Natural killer cell (primary cell): ENCODE measurements around the gene OTOA. TPM values are rescaled to one million over a fixed set of nuclear protein-coding genes. Genes with fewer than 3 reads are reported as not detected.

Source experiments
- ATAC-seq, 3 donors: fragments of 150-1000 bp in 2 of 3; fragments of 200-7000 bp in 1 of 3; cut with Tn5 transposase; 1 replicate in 1 of 3; 2 replicates in 2 of 3; pipeline ENCODE4 v1.10.0; 2021; ENCODE audit warnings: mild to moderate bottlenecking in 2 of 3, moderate library complexity in 2 of 3
- DNase-seq, 2 donors: peaks; one replicate each; pipeline versions ENCODE4 v3.0.0 to v3.0.0-alpha.2; 2013 to 2021; ENCODE audit warnings: mixed read lengths in 1 of 2
- H3K27ac ChIP-seq: one replicate; pipeline ENCODE4 v1.5.1; 2013; ENCODE audit warnings: mild to moderate bottlenecking, low read length
- H3K27me3 ChIP-seq: one replicate; pipeline ENCODE4 v1.6.1; 2013; ENCODE audit warnings: low read length; ENCODE audit not compliant: control insufficient read depth, insufficient read depth
- H3K36me3 ChIP-seq: one replicate; pipeline ENCODE4 v1.6.1; 2013; ENCODE audit warnings: low read length; ENCODE audit not compliant: control insufficient read depth, insufficient read depth
- H3K4me1 ChIP-seq: one replicate; pipeline ENCODE4 v1.6.1; 2013; ENCODE audit warnings: low read length; ENCODE audit not compliant: control insufficient read depth, insufficient read depth
- H3K4me3 ChIP-seq: one replicate; pipeline ENCODE4 v1.5.1; 2013; ENCODE audit warnings: low read length
- H3K9me3 ChIP-seq: one replicate; pipeline ENCODE4 v1.6.1; 2013; ENCODE audit warnings: low read length; ENCODE audit not compliant: control insufficient read depth, insufficient read depth
- H3K27ac Mint-ChIP-seq, 2 donors: one replicate each; pipeline ENCODE4 v1.8.0; 2022; ENCODE audit warnings: mild to moderate bottlenecking in 2 of 2, mixed read lengths in 2 of 2, moderate library complexity in 1 of 2
- H3K27me3 Mint-ChIP-seq, 2 donors: one replicate each; pipeline ENCODE4 v1.8.0; 2022; ENCODE audit warnings: low read depth in 2 of 2, mixed read lengths in 2 of 2
- H3K36me3 Mint-ChIP-seq: one replicate; pipeline ENCODE4 v1.8.0; 2022; ENCODE audit warnings: mixed read lengths
- H3K4me1 Mint-ChIP-seq, 2 donors: one replicate each; pipeline ENCODE4 v1.8.0; 2022; ENCODE audit warnings: mixed read lengths in 2 of 2
- H3K4me3 Mint-ChIP-seq: one replicate; pipeline ENCODE4 v1.8.0; 2022; ENCODE audit warnings: mild to moderate bottlenecking, moderate library complexity, mixed read lengths
- H3K9me3 Mint-ChIP-seq, 2 donors: one replicate each; pipeline ENCODE4 v1.8.0; 2022; ENCODE audit warnings: mixed read lengths in 2 of 2
- CTCF ChIP-seq: fragments of 200-600 bp; IDR thresholded peaks from one replicate; pipeline ENCODE4 v1.8.0; 2022; ENCODE audit warnings: antibody characterized with exemption
- WGBS: methylation state at CpG from one replicate; pipeline ENCODE4 v1.1.7; 2013; ENCODE audit warnings: missing lambda C conversion rate; ENCODE audit not compliant: insufficient coverage; 5-methylcytosine and 5-hydroxymethylcytosine counted together
- intact Hi-C: fragments of 100-400 bp; cut with micrococcal nuclease; formaldehyde crosslinking; loops from one replicate; pipeline ENCODE4 v1.14.2; 2022
- total RNA-seq, 4 donors: library from RNA; stranded (reverse); fragments of 120-200 nt in 1 of 4; gene quantifications; one replicate each; pipeline versions ENCODE4 v1.2.3 to v1.2.4, GENCODE V29; 2013 to 2022

Gene OTOA
- total RNA-seq, 3 donors from 2014 or later (not counting 1 experiment from before 2014, with no cell fraction given) = 0.14 TPM; not detected in 2

GRCh38 chr16:21618281-21618680 is 45.5 kb upstream of the OTOA start:
- WGBS = 90% methylated on average over 4 of the region's 5 CpGs
- Mint-ChIP-seq H3K27ac (no peak overlapping the region), H3K4me3 (no peak overlapping the region), H3K27me3 (no peaks in the 10 kb centered on the region), H3K9me3 (no peaks in the 10 kb centered on the region), H3K36me3 (no peaks in the 10 kb centered on the region), H3K4me1 (peaks cover 30 to 36% of the 10 kb centered on the region in 2 donors)
- no peaks in the 10 kb centered on the region for H3K9me3 ChIP-seq
- intact Hi-C loops = no loop called here
- no peak for DNase-seq
- H3K36me3 ChIP-seq = no peaks in the 10 kb centered on the region
- H3K27me3 ChIP-seq = no peaks in the 10 kb centered on the region
- H3K4me3 ChIP-seq = no peak overlapping the region
- H3K27ac ChIP-seq = no peak overlapping the region
- H3K4me1 ChIP-seq = peaks cover 10% of the 10 kb centered on the region
- no peak for TF ChIP-seq CTCF
- ATAC-seq = no peak

- ATAC-seq (no peak), DNase-seq (no peak)
- Mint-ChIP-seq H3K27ac (no peak overlapping the region), H3K27me3 (no peaks in the 10 kb centered on the region), H3K36me3 (no peaks in the 10 kb centered on the region), H3K9me3 (no peaks in the 10 kb centered on the region), H3K4me1 (peaks cover 22 to 29% of the 10 kb centered on the region in 2 donors), H3K4me3 (no peak overlapping the region)
- Histone ChIP-seq H3K4me3 (no peak overlapping the region), H3K9me3 (no peaks in the 10 kb centered on the region), H3K4me1 (peaks cover 10% of the 10 kb centered on the region), H3K27ac (no peak overlapping the region), H3K36me3 (peaks cover 2% of the 10 kb centered on the region), H3K27me3 (no peaks in the 10 kb centered on the region)
- TF ChIP-seq CTCF = no peak
- 95% methylated on average over 4 of the region's 4 CpGs for WGBS
- intact Hi-C loops = no loop called here
Observed at GRCh38 chr16:21619765-21620425, 43.9 kb upstream of the OTOA start.

- Mint-ChIP-seq H3K27ac (no peak overlapping the region), H3K9me3 (no peaks in the 10 kb centered on the region), H3K27me3 (no peaks in the 10 kb centered on the region), H3K36me3 (no peaks in the 10 kb centered on the region), H3K4me1 (peaks cover 18 to 33% of the 10 kb centered on the region in 2 donors), H3K4me3 (no peak overlapping the region)
- Histone ChIP-seq H3K4me1 (peaks cover 10% of the 10 kb centered on the region), H3K27ac (no peak overlapping the region), H3K9me3 (no peaks in the 10 kb centered on the region), H3K36me3 (peaks cover 9% of the 10 kb centered on the region), H3K27me3 (no peaks in the 10 kb centered on the region), H3K4me3 (no peak overlapping the region)
- DNase-seq = no peak
- ATAC-seq = no peak
- intact Hi-C loops = no loop called here
- no peak for TF ChIP-seq CTCF
Observed at GRCh38 chr16:21620592-21620991, 43.2 kb upstream of the OTOA start.

- H3K9me3 Mint-ChIP-seq = no peaks in the 10 kb centered on the region
- no peak overlapping the region for H3K4me3 Mint-ChIP-seq
- intact Hi-C loops = no loop called here
- no peak overlapping the region for H3K27ac Mint-ChIP-seq
- H3K36me3 ChIP-seq = peaks cover 14% of the 10 kb centered on the region
- no peaks in the 10 kb centered on the region for H3K27me3 ChIP-seq
- peaks cover 13% of the 10 kb centered on the region for H3K36me3 Mint-ChIP-seq
- no peak overlapping the region for H3K27ac ChIP-seq
- ATAC-seq (no peak), DNase-seq (no peak)
- H3K4me3 ChIP-seq = no peak overlapping the region
- 100% methylated on average over 1 of the region's 1 CpG for WGBS
- H3K27me3 Mint-ChIP-seq = no peaks in the 10 kb centered on the region
- peaks cover 14 to 31% of the 10 kb centered on the region in 2 donors for H3K4me1 Mint-ChIP-seq
- H3K4me1 ChIP-seq = peaks cover 17% of the 10 kb centered on the region
- TF ChIP-seq CTCF = no peak
- H3K9me3 ChIP-seq = no peaks in the 10 kb centered on the region
Observed at GRCh38 chr16:21622545-21622944, 41.2 kb upstream of the OTOA start.
